HG02870 (cell line): ENCODE measurements around the gene MTMR1.
A peak's percentile ranks its signal among the peaks of the same experiment; 100 is the strongest.

Experiments
- ATAC-seq: cut with Tn5 transposase; IDR thresholded peaks from one replicate; pipeline ENCODE4 v1.9.1; 2021; ENCODE audit warnings: mild to moderate bottlenecking, moderate library complexity; ENCODE audit not compliant: unreplicated experiment

Gene MTMR1

DNA sequence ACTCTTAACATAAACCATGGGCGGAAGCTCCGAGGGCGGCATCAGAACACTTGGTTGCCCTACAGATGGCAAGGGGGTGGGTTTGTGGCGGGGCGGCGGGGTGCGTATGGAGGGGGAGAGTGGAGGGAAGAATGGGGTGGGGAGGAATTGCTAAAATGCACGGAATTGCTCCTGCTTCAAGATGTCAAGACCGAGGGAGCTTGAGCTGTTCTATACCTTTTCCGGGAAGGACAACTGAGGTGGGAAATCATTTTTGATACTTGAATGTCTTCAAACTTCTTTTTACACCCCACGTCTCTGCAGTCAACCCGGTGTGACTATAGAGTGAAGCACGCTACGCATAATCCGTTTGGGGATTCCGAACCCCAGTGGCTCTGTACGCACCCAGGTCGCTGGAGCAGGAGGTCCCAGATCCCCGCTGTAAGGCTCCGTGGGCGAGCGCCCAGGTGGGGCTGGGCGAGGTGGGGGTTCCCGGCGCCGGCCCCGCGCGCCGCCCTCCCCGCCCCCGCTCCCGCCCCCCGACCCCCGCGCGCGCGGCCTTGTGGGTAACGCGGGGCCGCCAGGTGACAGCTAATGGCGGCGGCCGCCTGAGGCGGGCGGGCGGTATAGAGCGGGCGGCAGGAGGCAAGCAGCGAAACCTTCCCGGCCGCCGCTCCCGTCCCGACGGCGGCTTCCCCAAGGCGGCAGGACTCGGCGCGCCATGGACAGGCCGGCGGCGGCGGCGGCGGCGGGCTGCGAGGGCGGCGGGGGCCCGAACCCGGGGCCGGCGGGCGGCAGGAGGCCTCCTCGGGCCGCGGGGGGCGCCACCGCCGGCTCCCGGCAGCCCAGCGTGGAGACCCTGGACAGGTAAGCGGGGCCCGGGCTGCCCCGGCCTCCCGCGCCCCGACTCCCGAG lies at the start of gene MTMR1:
Gene MTMR1 (plus strand): TSS at position 566 of the 894 bp plus-strand sequence. CDS start 135 bp downstream, at position 701.
- peak; percentile 29 for ATAC-seq

DNA sequence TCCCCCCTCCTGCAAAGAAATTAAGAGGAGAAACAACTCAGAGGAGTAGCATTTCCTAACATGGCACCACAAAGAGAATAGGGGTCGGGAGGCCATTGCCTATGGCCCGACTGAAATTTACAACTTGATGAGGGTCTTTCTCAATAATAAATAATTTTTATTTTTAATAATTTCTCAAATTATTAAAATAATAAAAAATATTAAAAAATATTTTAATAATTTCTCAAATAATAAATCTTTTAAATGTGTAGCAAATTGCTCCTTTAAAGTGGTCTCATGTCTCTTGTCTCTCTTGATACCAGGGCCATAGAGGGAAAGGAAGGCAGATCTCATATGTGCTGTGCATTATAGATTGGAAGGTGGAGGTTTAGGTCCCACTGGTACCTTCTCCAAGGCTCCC lies 49.2 kb upstream of the MTMR1 start:
- ATAC-seq, result no peak

DNA sequence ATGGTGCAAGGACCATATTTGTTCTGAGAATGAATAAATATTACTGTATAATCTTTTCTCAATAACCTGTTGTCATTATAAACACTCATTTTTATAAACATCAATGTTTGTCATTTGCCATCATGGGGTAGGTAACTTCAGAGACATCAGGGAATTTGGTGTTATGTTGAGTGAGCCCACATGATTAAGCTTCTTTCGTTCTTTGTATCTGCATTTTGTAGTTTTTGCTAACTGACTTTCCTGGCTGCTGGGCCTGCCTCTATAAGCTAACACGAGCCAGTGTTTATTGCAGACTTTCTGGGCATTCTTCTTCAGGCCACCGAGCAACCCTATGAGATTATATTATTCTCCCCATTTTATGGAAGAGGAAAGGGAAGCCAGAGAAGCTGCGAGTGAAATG lies 48.8 kb upstream of the MTMR1 start:
- ATAC-seq, result no peak

DNA sequence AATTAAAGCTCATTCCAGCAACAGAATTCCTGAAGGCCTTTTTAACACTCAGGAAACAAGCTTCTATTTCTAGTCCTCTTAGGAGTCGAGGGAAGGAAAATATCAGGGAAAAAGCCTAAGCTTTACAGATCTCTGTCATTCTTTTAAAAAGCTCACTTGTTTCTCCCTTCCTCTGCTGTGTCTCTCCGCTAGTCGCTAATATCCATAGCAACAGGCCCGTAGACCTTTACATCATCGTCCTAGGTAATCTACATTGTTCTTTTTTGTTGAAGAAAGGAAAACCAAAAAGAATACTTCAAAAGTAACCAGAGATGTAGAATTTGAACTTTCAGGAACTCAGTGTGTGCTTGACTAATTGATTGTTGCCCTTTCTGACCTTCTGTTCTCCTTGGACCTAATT lies 45.9 kb upstream of the MTMR1 start:
- ATAC-seq, result no peak

DNA sequence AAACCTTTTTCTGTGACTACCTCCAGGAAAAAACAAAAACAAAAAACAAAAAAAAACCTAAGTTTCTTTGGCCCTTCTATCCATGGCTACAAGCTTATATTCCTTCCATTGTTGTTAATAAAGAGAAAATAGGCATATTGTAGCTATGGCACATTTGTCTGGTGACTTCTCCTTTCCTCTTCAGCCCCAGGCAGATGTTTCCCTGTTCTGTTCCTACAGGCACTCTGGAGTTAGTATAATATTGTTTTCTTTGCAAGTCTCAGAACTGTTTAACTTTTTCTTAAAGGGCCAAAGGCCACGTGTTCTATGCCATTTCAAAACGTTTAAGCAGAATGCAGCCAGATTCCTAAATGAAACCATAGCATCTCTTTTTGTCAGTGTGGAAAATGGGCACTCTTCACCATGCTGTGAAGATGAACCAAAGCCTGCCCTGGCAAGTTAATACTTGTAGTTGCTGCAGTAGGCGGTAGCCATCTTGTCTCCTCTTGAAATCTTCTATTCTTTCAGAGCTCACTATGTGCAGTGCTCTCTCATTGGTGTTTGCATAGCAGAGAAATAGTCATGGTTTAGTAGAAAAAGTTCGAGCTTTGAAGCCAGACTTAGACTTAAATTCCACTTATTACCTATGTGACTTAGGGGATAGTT lies 44.8 kb upstream of the MTMR1 start:
- no peak for ATAC-seq

DNA sequence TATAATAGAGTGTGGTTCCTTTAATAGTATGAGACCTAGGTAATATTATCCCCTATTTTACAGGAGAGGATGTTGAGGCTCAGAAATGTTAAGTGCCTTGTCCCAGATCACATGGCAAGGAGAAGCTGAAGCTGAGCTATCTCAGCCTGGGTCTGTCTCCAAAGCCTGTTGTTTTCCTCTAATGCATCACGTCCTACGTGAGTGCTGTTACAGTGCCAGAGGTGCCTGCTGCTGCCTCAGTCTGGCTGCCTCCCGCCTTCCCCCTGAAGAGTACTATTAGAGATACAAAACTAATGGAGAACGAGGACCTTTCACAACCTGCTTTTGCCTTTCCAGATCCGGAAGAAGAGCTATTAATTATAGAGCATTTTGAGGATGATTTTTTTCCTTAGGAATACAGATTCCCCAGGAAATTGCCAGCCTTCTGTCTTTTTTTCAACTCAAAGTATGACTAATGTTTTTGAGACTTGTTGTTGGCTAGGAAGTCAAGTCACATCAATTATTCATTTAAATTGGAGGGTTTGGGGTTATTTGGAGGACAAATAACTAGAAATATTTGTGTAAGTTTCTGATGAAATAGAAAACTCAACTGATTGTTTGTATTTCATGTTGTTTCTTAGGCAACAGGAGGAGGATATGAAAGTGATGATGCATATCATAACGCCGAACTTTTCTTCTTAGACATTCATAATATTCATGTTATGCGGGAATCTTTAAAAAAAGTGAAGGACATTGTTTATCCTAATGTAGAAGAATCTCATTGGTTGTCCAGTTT lies 43.9 kb upstream of the MTMR1 start:
- no peak for ATAC-seq

DNA sequence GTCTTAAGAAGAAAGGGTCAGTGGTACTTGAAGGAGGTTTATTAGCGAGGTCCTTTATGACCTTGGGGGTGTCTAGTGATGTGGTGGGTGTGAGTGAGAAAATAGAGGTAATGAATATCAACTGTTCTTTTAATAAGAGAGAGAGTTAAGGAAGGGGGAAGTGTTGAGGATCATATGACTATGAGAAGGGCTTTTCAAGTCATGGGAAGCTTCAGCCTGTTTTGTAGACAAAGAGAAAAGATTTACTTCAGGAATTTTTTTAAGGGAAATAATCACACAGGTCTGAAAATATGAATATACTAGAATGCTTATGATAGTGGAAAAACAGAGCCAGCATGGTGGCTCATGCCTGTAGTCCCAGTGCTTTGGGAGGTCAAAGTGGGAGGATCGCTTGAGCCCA lies 41.3 kb upstream of the MTMR1 start:
- no peak for ATAC-seq

DNA sequence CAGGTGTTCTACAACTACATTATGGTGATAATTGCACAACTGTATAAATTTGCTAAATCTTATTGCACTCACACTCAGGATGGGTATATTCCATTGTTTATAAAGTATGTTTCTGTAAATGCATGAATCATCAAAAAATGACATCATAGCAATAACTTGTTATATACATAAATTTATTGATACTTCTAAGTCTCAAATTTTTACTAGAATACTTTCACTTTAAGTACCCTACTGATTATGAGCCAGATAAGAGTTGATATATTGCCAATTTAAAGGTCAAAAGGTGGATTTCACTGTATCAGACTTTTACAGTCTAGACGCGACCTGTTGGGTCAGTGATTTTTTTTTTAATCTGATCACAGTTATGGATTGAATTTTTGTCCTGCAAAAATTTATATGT lies 37.4 kb upstream of the MTMR1 start:
- ATAC-seq, result no peak

DNA sequence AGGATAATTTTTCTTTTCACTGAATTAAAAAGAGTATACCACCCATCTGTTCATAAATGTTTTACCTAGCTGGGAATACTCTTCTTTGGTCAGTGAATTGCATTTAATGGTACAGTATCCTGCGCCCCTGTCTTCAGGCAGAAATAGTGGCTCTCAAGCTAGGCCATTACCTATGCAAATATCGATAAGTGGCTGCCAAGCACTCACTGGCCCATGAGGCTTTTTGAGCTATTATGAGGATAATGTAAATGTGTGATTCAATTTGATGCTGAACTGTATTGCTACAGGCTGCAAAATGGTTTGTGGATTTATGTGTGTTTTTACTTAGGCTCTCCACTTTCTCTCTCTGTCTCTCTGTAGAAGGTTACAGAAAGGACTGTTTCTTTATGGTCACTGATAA lies 30.1 kb upstream of the MTMR1 start:
- ATAC-seq, result no peak

DNA sequence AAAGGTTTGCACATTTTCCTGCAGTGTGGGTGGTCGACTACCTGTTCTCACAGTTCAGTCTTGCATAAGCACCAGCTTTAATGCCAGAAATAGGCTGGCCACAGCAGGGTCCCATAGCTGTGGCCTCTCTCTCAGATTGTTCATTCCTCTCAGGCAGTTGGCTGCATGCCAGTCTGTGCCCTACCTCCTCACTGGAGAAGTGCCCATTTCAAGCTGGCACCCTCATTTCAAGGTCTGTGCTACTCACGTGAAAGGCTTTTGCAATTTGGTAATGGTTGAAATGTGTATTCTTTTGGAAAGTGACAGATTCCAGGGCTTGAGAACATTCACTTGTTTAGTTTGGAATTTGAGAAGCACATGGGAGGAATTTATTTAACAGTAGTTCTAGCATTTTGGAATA lies 28.9 kb upstream of the MTMR1 start:
- ATAC-seq, result no peak

DNA sequence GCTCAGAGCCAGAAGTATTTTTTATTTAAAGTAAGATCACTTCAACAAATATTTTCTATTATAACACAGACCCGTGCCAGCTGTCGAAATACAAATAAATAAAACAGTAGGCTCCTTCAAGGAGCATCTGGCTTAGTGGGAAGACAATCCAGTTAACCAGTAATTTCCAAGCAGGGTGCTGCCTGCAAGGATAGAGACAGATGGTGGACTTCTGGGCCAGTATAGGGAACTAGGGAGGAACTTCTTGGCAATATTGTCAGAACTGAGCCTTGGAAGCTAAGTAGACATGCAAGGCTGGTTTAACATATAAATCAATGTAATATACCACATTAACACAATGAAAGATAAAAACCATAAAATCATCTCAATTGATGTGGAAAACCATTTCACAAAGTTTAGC lies 17.0 kb upstream of the MTMR1 start:
- ATAC-seq, result no peak

DNA sequence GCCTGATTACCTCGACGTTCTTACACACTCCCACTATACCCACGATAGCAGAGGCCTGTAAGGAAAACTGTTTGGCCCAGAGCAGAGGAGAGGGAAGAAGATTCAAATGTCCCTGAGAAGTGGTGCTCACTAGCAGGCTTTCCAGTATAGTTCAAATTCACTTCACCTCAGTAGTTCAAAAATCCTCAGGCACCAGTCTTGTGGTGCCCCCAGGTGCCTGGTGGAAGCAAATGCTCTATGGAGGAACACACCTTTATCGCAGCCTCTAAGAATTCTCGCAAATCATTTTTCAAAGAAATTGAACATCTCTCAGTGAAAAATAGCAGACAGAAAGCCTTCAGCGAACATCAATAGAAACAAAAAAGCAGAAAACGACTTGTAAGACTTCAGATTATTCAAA lies 12.2 kb upstream of the MTMR1 start:
- ATAC-seq, result no peak

DNA sequence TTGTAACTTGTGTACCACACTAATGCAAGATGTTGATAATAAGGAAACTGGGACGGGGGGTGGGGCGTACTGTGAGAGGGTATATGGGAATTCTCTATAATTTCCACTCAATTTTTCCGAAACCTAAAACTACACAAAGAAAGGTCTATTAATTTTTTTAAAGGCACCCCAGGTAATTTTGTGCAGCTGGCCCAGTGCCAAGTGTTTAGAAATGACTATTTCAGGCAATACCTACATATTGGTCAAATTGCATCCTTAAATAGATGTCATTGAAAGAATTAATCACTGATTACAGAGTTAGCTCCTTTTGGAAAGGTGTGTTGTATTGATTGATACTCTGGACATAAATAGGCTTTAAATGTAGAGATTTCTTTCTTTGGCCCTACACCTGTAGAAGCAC lies 10.1 kb upstream of the MTMR1 start:
- no peak for ATAC-seq

DNA sequence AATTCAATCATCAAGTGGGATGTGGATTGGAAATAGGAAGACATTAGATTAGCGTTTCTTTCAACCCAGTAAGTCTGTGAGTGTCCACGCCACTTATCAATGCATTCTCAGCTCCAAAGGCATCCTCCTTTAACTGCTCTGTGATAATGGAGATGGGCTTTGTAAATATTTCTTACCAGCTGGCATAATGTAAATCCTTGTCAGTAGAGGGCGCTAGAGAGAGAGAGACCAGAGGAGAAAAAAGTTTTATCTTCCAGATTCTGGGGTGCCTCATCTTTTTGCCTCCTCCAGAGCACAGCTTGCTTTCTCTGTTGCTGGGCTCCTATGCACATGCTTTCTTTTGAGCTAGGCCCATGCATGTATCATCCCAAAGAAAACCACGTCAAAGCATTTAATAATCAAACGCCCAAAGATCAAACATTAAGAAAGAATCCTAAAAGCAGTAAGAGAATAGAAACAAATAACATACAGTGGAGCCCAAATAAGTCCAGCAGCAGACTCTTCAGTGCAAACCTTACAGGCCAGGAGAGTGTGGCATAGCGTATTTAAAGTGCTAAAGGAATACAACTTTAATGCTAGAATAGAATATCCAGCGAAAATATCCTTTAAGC lies 9.6 kb upstream of the MTMR1 start:
- no peak for ATAC-seq

DNA sequence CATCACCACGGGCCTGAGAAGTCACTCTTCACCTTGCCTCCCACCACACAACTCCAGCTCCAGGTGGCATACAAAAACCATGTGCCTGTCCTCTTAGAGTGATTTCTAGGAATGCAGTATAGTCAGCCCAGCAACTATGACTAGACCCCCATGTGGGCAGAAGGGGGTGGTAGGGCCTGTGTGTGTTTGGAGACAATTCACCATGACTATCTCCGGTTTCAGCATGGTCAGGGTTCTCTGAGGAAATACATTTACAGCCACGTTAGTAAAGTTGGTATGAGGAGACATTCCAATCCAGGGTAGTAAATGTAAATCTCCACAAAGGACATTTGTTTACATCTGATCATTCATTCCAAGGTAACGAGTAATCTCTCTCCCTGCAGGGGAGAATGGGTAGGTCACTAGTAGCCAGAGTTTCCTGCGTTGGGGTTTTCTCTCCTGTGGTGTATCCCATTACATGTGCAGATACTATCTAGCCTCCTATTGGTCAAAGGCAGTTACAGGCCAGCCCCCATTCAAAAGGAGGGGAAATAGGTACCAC lies 4.2 kb upstream of the MTMR1 start:
- ATAC-seq, result no peak

DNA sequence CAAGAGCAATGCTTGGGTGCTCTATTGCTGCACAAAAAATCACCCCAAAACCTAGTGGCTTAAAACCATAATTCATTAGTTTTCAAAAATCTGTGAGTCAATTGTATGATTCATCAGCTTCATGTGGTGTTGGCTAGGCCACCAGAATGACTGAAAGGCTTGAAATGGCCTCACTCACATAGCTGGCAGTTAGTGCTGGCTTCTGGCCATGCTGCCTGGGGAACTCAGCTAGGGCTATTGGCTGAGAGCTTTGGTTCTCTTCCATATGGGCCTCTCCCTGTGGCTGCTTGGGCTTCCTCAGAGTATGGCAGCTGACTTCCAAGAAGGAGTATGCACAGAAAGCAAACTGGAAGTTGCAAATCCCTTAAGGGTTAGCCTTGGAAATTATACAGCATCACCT lies 3.1 kb upstream of the MTMR1 start:
- ATAC-seq, result no peak

DNA sequence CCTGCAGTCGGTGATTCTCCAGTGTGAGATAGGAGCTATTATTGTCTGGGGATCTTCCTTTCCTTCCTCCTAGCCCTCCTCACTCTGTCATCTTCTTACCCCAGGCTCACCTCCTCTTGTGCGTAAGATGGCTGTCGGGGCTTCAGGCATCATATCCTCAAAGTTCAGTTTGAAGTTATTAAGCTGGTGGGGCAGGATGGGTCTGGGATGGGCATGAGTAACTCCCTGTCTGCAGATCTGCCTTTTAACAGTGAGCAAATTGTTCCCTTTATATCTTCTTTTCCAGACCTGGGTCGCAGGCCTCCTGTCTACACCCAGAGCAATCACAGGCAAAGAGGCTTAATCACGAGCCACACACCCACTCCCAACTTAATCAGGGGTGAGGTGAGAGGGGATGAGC lies 900 bp upstream of the MTMR1 start:
- ATAC-seq, result no peak

DNA sequence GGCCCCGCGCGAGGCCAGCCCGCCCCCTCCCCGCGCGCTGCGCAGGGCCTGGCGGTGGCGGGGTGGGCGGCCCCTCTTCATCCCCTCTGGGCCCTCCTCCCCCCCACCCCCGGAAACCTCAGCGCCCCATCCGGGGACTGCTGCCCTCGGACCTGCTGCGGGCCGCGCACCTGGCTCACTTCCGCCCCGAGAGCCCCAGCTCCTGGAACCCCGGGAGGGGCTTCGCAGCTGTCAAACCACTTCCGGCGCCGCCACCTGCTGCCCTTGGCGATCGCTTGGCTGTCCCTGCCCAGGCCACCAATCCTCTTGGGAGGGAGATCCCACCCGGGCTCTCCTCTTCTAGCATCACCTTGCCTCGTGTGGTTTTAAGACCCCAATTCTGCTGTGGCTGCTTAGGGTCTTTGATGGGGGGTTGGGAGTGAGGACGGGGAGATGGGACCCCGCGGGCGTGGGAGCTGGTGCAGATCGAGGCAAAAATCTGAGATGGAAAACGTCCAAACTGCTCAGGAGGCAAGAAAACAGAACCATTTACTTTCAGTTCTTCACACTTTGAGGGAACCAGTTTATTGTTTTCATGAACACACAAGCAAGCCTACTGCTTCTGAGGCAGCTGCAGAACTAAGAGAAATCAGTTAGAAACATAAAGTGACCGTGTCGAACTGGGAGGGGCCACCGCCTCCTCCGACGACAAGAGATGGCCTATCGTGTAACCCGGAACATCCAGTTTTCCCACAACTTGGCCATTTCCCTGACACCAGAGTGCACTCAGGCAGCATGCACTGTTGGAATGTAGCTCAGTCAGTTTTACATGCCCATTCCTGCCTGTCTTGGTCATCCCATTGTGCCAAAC lies 754 bp downstream of the MTMR1 start:
- ATAC-seq, result peak; percentile 58

DNA sequence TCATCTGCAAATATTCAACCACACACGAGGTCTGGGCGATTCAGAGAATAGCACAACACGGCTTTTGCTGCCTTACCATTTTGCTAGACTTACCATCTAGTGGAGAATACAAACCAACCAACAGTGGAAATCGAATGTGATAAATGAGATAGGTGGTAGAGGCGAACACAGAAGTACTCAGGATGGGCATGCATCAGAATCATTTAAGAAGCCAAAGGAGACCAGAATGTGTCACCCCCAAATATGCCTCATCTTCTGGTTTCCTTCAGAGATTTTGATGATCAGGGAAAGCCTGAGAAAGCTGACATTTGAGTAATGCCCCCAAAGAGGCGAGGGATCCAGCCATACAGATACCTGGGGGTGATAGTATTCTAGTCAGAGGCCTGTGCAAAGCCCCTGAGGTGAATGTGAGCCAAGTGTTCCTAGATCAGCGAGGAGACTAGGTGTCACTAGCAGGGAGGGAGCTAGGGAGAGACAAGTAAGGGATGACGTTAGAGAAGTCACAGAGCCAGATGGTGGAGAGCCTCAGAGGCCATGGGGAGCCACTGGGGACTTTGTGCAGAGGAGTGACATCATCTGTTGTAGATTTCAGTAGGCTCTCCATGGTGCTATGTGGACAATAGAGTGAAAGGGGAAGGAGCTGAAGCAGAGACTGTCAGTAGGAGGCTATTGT lies 1.7 kb downstream of the MTMR1 start:
- peak; percentile 28 for ATAC-seq

DNA sequence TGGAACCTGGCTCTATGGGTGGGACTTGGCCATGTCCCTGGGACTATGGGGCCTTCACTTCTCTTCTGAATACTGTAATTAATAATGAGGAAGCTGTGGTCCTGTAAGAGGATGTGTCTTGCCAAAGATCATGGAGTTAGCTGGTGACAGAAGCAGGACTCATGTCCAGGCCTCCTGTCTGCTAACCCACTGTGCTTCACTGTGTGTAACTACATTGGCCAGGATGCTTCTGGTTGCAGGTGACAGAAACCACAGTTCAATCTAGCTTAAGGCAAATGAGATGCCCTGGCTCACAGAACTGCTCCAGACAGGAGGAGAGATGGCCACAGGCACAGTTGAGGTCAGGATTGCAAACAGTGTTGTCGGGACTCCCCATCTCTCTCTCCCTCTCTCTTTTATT lies 3.1 kb downstream of the MTMR1 start:
- ATAC-seq, result no peak
